Hepatocyte (in vitro differentiated cells): ENCODE data around the gene ADAMTSL3.

Source experiments
- CTCF ChIP-seq: fragments of 200-600 bp; sonication (generic); IDR thresholded peaks from 2 replicates; pipeline ENCODE4 v1.5.1; 2016; ENCODE audit warnings: antibody characterized with exemption, mild to moderate bottlenecking; ENCODE audit not compliant: poor library complexity
- EZH2 ChIP-seq: fragments of 200-600 bp; sonication (generic); IDR thresholded peaks from 2 replicates; pipeline ENCODE4 v1.6.1; 2016; ENCODE audit warnings: antibody characterized with exemption, mild to moderate bottlenecking, borderline replicate concordance
- EZH2phosphoT487 ChIP-seq: fragments of 200-600 bp; sonication (generic); IDR thresholded peaks from one replicate; pipeline ENCODE4 v1.6.1; 2018; ENCODE audit warnings: antibody characterized with exemption, mild to moderate bottlenecking, low read depth, moderate library complexity; ENCODE audit not compliant: unreplicated experiment, severe bottlenecking

- no peak for TF ChIP-seq CTCF
- TF ChIP-seq EZH2: no peak
- no peak for TF ChIP-seq EZH2phosphoT487
These were observed 4.8 kb downstream of the ADAMTSL3 start for GRCh38 chr15:83658430-83659416.
